IPS-20b (cell line): ENCODE measurements around the gene LTBR.

Experiments used
- H3K27ac ChIP-seq: one replicate; pipeline ENCODE4 v1.5.1; 2013; ENCODE audit warnings: low read length
- H3K27me3 ChIP-seq: 2 replicates; pipeline ENCODE4 v1.6.1; 2013; ENCODE audit warnings: mild to moderate bottlenecking, low read length, inconsistent platforms; ENCODE audit not compliant: insufficient read depth
- H3K36me3 ChIP-seq: 2 replicates; pipeline ENCODE4 v1.6.1; 2013; ENCODE audit warnings: low read depth, mild to moderate bottlenecking, inconsistent platforms, low read length, moderate library complexity; ENCODE audit not compliant: insufficient read depth
- H3K4me1 ChIP-seq: 2 replicates; pipeline ENCODE4 v1.6.1; 2013; ENCODE audit warnings: mild to moderate bottlenecking, control low read depth, inconsistent platforms, low read length, moderate library complexity; ENCODE audit not compliant: insufficient read depth
- H3K4me3 ChIP-seq: 2 replicates; pipeline ENCODE4 v1.5.1; 2013; ENCODE audit warnings: mild to moderate bottlenecking, low read length, inconsistent platforms
- H3K9ac ChIP-seq: 2 replicates; pipeline ENCODE4 v1.6.1; 2013; ENCODE audit warnings: low read depth, mild to moderate bottlenecking, inconsistent platforms, low read length, moderate library complexity
- H3K9me3 ChIP-seq: 2 replicates; pipeline ENCODE4 v1.6.1; 2013; ENCODE audit warnings: mild to moderate bottlenecking, low read depth, low read length, inconsistent platforms; ENCODE audit not compliant: insufficient read depth

The LTBR gene

DNA sequence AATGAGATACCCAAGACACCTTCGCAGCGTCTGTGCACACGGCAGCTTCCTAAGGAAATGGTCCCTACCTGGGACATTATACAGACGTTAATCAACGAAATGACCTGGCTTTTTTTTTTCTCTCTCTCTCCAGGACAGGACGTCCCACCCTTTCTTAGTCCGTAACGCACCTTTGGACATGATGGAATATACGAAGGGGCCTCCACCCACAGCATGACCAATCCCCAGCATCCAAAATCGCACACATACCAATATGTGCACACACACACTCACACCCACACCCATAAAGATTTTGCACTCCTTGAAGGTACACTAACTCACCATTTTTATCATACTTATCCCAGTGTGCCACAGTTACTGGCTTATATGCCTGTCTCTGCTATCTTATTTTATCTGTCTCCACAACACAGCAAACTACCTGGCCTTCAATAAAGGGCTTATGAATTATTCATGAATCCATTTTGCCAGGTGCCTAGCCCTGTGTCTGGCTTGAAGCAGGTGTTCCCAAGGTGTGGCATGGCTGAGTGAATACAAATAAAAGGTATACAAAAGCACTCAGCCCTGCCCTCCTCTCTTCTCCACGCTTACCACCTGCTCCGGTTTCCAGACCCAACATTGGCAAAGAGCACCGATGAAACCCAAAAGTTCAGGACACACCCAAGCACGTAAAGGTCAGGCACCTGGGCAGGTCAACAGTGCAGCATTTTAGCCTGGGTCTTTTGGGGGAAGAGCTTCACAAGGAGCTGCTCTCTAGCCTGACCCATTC, 10.8 kb upstream of the LTBR start:
- peaks cover 60% of the 10 kb centered on the region for H3K4me1 ChIP-seq
- peak overlapping the region; percentile 60 for H3K27ac ChIP-seq

DNA sequence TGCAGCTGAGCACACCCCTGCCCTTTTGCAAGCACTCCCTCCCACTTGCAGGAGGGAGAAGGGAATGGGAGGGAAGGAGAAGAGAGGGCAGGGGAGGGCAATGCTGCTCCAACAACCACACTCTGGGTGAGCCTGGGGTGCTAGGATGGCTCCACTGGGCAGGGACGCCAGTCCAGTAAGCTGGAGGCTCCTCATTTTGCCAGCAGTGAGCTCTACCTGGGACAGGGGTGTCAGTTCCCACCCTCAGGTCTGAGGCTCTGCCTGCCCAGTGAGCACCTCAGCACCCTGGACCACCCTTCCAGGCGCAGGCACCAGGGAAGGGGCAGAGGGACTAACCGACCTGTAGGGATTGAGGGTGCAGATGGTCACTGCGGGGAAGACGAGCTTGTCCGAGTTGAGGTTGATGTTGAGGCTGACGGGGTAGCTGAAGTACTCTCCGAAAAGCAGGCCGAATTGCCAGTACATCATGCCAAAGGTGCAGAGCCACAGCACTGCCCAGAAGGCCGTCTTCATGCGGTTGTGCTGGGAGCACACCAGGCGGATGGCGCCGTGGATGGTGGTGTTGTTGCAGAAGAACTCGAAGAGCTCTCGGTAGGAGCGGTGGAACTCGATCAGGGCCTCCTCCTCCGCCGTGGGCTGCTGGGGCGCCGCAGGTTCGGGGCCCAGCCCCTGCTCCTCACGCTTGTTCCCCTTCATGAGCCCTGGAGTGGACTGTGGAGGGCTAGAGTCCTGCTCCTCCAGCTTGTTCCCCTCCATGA, 9.8 kb upstream of the LTBR start:
- Histone ChIP-seq H3K27me3 (no peaks in the 10 kb centered on the region), H3K4me3 (peak overlapping the region; percentile 91), H3K27ac (peak overlapping the region; percentile 88), H3K9me3 (no peaks in the 10 kb centered on the region), H3K9ac (peak overlapping the region; percentile 77), H3K36me3 (0 out of 2 replicates have a peak, but pooled peaks cover 4% of the 10 kb centered on the region), H3K4me1 (peaks cover 53% of the 10 kb centered on the region)

More for the DNA sequence above, 10.8 kb upstream of the LTBR start:
- H3K9me3 ChIP-seq: no peaks in the 10 kb centered on the region
- H3K27me3 ChIP-seq: no peaks in the 10 kb centered on the region
- 0 out of 2 replicates have a peak, but pooled peaks cover 4% of the 10 kb centered on the region for H3K36me3 ChIP-seq
- peak overlapping the region; percentile 91 for H3K4me3 ChIP-seq
- peak overlapping the region; percentile 77; the same call in 1 of the 2 replicates for H3K9ac ChIP-seq

DNA sequence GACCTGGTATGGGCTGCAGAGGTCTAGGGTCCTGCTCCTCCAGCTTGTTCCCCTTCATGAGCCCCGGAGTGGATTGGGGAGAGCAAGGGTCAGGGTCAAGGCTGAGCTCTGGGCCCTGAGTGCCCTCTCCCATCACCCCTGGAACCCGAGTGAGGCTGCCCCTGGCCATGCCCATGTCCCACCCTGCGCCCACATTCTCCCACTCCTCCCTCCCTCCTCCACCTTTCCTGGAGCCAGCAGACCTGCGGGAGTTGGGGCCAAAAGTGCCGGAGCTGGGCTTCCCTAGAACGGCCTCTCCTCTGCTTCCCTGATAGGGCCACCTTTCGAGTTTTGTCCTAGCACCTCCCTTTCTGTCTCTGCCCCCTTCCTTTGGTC, 9.2 kb upstream of the LTBR start:
- Histone ChIP-seq H3K36me3 (0 out of 2 replicates have a peak, but pooled peaks cover 4% of the 10 kb centered on the region), H3K9ac (peak overlapping the region; percentile 77), H3K4me3 (peak overlapping the region; percentile 91), H3K27ac (peak overlapping the region; percentile 88), H3K4me1 (peaks cover 53% of the 10 kb centered on the region), H3K9me3 (no peaks in the 10 kb centered on the region), H3K27me3 (no peaks in the 10 kb centered on the region)

DNA sequence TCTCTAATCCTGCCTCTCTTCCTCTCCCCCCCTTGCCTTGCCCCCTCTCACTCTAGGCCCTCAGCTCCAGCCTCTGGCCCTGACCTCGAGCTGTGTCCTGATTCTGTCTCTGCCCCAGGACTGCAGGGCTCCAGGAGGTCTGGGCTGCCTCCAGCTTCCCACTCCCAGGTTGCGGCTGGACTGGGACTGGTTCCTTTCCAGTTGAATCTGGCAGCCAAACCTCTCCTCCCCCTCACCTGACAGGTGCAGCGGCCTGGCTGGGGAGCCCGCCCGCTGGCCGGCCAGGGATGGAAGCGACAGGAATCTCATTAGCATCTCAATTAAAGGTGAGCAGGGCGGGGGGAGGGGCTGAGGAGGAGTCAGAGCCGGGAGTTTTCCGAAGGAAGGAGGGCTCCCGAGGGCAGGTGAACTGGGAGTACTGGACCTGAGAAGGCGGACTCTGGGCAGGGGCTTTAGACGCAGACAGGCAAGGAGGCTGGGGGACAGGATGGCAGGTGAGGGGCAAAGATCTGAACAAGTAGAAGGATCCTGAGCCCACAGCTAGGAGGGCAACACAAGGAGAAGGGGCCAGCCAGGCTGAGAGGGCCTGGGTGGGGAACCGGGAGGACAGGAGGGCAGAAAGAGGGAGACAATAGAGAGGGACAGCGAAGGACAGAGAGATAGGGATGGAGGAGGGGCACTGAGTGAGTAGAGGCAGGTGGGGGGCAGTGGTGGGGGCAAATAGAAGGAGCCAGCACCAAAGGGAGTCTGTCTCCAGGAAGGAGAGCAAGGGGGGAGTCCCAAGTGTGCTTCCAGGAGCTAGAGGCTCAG, 8.5 kb upstream of the LTBR start, which contains the start of gene SCNN1A:
SCNN1A (minus strand) TSS at position 295 of the 810 bp plus-strand sequence. CDS start 780 bp downstream, outside the sequence.
- H3K4me3 ChIP-seq: peak within 1 kb of the TSS; percentile 91
- H3K27me3 ChIP-seq: no peaks in the 10 kb centered on the region
- no peaks in the 10 kb centered on the region for H3K36me3 ChIP-seq
- peak within 1 kb of the TSS; percentile 96 for H3K9ac ChIP-seq
- H3K27ac ChIP-seq: peak within 1 kb of the TSS; percentile 99
- H3K4me1 ChIP-seq: peaks cover 47% of the 10 kb centered on the region
- H3K9me3 ChIP-seq: no peaks in the 10 kb centered on the region

DNA sequence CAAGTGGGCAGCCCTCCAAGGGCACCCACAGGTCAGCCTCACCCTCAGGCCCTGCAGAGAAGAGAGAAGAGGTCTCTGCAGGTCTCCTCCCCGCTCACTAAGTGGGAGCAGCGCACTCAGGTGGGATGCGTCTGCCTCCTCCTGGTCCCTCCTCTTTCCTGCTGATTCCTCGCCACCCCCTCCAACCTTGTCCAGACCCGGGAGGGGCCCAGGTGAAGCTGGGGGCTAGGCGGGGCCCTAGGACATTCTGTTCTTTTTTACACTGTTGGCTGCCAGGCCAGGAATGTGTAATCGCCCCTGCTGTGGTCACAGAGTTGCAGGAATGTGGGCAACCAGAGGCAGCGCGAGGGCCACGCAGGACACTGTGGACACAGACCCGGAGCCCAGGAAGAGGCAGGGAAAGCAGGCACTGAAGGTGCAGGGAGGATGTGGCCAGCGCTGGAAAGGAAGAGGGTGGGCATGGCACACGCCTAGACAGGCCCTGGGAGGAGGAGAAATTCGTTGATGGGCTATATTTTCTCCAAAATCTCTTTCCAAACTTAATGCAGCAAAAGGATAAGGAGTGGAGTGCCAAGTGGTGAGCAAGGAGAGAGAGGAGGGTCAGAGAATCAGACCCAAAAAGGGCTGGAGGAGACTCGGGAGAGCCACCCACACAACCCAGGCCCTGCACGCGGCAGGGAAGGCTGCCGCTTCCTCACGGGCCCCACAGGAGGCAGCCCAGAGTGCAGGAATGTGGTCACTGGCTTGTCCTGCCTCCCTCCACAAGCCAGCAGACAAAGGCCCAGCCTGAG, 7.7 kb upstream of the LTBR start:
- Histone ChIP-seq H3K27me3 (peaks cover 4% of the 10 kb centered on the region; the same call in 1 of the 2 replicates), H3K4me1 (peaks cover 43% of the 10 kb centered on the region), H3K4me3 (peak overlapping the region; percentile 91), H3K9me3 (no peaks in the 10 kb centered on the region), H3K36me3 (no peaks in the 10 kb centered on the region), H3K9ac (peak overlapping the region; percentile 96), H3K27ac (peak overlapping the region; percentile 99)

DNA sequence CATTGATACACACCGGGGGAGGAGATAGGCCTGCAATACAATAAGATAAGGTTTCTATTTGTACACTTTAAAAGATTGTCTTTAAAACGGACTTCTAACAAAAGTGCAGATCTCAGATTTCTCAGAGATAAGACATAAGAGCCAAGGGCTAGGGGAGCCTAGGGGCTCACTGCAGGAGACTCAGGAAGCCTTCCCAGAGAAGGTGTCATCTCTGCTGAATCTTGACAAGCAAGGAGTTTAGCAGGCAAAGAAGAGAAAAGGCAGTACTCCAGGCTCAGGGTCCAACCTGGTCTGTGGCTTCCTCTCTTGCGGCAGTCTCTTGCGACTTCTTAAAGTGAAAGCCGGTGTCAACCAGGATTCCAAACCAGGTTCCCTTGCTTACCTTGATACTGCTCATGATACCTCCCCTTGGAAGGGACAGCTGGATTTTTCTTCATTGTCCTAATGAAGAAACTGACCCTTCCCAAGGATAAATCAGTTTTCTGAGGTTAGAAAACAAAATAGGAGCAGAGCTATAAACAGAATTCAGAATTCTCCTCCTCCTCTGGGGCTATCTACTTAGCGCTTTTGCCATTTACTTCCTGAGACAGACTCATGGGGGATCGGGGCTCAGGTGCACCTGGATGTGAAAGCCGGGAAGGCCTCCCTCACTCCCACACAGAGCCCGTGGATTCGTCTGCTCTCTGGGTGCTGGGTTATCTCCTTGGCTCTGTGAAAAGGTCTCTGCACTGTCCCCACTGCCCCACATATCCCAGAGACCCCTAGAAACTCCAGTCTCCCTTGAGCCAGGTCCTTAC, 6.9 kb upstream of the LTBR start:
- H3K27ac ChIP-seq: peak overlapping the region; percentile 99
- H3K4me3 ChIP-seq: peak overlapping the region; percentile 91
- H3K36me3 ChIP-seq: no peaks in the 10 kb centered on the region
- H3K4me1 ChIP-seq: peaks cover 46% of the 10 kb centered on the region
- H3K27me3 ChIP-seq: peaks cover 6% of the 10 kb centered on the region; the same call in 1 of the 2 replicates
- H3K9me3 ChIP-seq: no peaks in the 10 kb centered on the region
- peak overlapping the region; percentile 96; the same call in 1 of the 2 replicates for H3K9ac ChIP-seq

DNA sequence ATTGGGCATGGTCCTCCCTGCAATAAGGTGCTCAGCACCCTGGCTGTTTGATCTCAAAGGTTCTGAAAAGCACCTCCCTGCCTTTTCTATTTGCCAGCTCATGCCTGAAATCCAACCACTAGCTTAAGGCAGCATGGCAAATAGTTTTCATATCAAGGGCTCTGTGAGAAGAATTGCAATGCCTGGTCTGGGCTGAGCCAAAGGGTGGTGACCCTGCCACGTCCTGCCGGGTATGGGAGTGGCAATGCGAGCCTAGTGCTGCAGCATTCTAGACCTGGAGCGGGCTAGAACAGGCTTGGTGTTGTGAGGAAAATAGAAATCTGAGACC, 6.3 kb upstream of the LTBR start:
- H3K27ac ChIP-seq: no peak overlapping the region
- peaks cover 45% of the 10 kb centered on the region for H3K4me1 ChIP-seq
- peaks cover 11% of the 10 kb centered on the region for H3K27me3 ChIP-seq
- H3K36me3 ChIP-seq: no peaks in the 10 kb centered on the region
- peak overlapping the region; percentile 96; the same call in 1 of the 2 replicates for H3K9ac ChIP-seq
- H3K9me3 ChIP-seq: no peaks in the 10 kb centered on the region
- peak overlapping the region; percentile 91; the same call in 1 of the 2 replicates for H3K4me3 ChIP-seq

DNA sequence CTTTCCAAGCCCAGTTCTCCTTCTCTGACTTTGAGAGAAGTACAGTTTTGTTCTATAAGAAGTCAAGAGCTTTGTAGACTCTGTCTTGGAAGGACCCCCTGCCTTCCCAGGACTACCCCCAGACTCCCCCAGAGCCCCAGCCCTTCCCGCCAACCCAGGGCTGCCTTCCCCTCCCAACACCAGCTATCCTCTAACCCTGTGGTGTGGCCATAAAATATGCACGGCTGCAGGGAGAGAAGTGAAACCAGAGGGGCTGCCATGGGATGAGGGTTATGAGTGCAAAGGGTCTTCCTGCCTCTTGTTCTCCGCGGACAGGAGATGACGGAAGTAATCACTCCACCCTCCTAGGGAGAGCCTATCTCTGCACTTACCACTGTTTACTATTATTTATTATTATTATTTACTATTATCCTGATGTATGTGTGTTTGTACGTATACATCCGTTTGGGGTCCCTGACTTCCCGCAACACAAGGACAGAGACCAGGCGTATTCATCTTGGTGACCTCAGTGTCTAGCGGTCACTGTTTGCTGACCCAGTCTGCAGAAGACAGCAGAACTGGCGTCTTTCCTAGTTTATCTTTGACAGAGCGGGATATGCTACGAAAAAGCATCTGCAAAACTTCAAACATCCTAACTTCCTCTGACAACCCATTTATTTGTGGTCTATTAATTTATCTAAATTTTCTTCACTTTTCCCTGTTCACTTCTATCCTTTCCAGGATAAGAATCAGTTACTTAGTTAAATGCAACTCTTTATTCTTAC, 5.1 kb upstream of the LTBR start:
- Histone ChIP-seq H3K36me3 (no peaks in the 10 kb centered on the region), H3K27me3 (peaks cover 23% of the 10 kb centered on the region), H3K27ac (no peak overlapping the region), H3K4me1 (peaks cover 46% of the 10 kb centered on the region), H3K4me3 (no peak overlapping the region), H3K9ac (no peak overlapping the region), H3K9me3 (no peaks in the 10 kb centered on the region)

DNA sequence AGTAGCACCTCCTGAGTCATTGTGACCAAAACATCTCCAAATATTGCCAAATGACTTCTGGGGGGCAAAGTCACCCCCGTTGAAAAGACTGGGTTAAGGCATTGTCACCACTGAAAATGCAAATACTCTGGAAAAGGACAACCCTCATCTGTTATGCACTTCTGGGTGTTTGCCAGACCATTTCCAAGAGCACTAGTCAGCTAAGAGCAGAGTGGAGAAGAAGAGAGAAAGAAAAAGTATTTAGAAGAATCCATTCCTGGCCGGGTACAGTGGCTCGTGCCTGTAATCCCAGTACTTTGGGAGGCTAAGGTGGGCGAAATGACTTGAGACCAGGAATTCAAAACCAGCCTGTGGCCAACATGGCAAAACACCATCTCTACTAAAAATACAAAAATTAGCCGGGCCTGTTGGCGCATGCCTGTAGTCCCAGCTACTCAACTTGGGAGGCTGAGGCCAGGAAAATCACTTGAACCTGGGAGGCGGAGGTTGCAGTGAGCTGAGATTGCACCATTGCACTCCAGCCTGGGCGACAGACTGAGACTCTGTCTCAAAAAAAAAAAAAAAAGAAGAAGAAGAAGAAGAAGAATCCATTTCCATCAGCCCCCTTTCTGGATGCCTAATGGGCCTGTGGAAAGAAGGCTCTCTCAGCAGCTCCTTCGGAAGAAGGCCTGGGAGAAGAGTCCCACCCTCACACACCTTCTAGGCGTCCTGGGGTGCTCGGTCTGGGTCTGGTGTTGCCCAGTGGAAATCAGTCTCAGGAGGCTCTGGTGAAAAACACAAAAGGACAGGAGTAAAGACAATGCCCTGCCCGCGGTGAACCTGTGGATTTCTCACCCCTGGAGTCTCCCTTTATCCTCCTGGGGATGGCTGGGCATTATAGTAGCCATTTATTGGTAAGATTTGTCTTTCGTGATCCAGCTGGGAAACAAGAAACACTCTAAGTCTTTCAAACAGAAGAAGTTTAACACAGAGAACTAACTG, 3.5 kb upstream of the LTBR start:
- peaks cover 35% of the 10 kb centered on the region for H3K27me3 ChIP-seq
- H3K4me1 ChIP-seq: peaks cover 40% of the 10 kb centered on the region
- no peak overlapping the region for H3K27ac ChIP-seq
- H3K4me3 ChIP-seq: no peak overlapping the region
- no peaks in the 10 kb centered on the region for H3K9me3 ChIP-seq
- H3K36me3 ChIP-seq: no peaks in the 10 kb centered on the region
- no peak overlapping the region for H3K9ac ChIP-seq
